HG03457 (cell line): ENCODE results near the gene SYTL3.
"Not testable (repeated sequence)": the region's sequence is repeated elsewhere in the genome, so short reads cannot be mapped to it uniquely, and the experiment has no call there.

ENCODE experiments used
- ATAC-seq: cut with Tn5 transposase; IDR thresholded peaks from one replicate; pipeline ENCODE4 v1.9.1; 2021; ENCODE audit warnings: moderate number of reproducible peaks; ENCODE audit not compliant: unreplicated experiment

The SYTL3 gene

GRCh38 chr6:158649289-158650143 is at the start of gene SYTL3:
TSS of gene SYTL3 (plus strand) at chr6:158650054. CDS start at chr6:158663269, 13,215 bp downstream.
- peak; percentile 40 for ATAC-seq

- no peak for ATAC-seq
These were observed 46.4 kb upstream of the SYTL3 start for GRCh38 chr6:158603261-158604047.

- no peak for ATAC-seq
These were observed 45.8 kb upstream of the SYTL3 start for GRCh38 chr6:158604048-158604406.

GRCh38 chr6:158605266-158605878 is 44.5 kb upstream of the SYTL3 start:
- no peak for ATAC-seq

- ATAC-seq = not testable (repeated sequence)
These were observed 43.8 kb upstream of the SYTL3 start for GRCh38 chr6:158606011-158606410.

- ATAC-seq = no peak
These were observed 42.9 kb upstream of the SYTL3 start for GRCh38 chr6:158606935-158607334.

GRCh38 chr6:158607411-158608170 is 42.3 kb upstream of the SYTL3 start:
- no peak for ATAC-seq

GRCh38 chr6:158608221-158608620 is 41.6 kb upstream of the SYTL3 start:
- ATAC-seq = no peak

GRCh38 chr6:158609455-158610155 is 40.2 kb upstream of the SYTL3 start:
- no peak for ATAC-seq

GRCh38 chr6:158610319-158610968 is 39.4 kb upstream of the SYTL3 start:
- no peak for ATAC-seq

GRCh38 chr6:158611039-158611438 is 38.8 kb upstream of the SYTL3 start:
- no peak for ATAC-seq

- ATAC-seq = no peak
These were observed 38.1 kb upstream of the SYTL3 start for GRCh38 chr6:158611541-158612370.

- not testable (repeated sequence) for ATAC-seq
These were observed 35.2 kb upstream of the SYTL3 start for GRCh38 chr6:158614606-158615005.

GRCh38 chr6:158618289-158618688 is 31.6 kb upstream of the SYTL3 start:
- not testable (repeated sequence) for ATAC-seq

- ATAC-seq = no peak
These were observed 29.7 kb upstream of the SYTL3 start for GRCh38 chr6:158619922-158620801.

- ATAC-seq = no peak
These were observed 28.7 kb upstream of the SYTL3 start for GRCh38 chr6:158620963-158621693.
